HL-60 (cell line): Measurements from ENCODE around the gene KCNQ1.

ENCODE experiments used
- GABPA ChIP-seq: IDR thresholded peaks from 2 replicates; pipeline ENCODE4 v1.6.1; 2012; ENCODE audit warnings: low read depth
- POLR2AphosphoS5 ChIP-seq: IDR thresholded peaks from 2 replicates; pipeline ENCODE4 v1.6.1; 2012; ENCODE audit warnings: low read depth
- TF ChIP-seq, protein P1 (sequence below): IDR thresholded peaks from one replicate; pipeline ENCODE4 v1.5.1; 2011; ENCODE audit warnings: low read length, control low read depth, inconsistent platforms; ENCODE audit not compliant: insufficient read depth
- TF ChIP-seq, protein P2 (sequence below): IDR thresholded peaks from 2 replicates; pipeline ENCODE4 v1.6.1; 2012; ENCODE audit warnings: low read depth; ENCODE audit not compliant: insufficient replicate concordance

DNA sequence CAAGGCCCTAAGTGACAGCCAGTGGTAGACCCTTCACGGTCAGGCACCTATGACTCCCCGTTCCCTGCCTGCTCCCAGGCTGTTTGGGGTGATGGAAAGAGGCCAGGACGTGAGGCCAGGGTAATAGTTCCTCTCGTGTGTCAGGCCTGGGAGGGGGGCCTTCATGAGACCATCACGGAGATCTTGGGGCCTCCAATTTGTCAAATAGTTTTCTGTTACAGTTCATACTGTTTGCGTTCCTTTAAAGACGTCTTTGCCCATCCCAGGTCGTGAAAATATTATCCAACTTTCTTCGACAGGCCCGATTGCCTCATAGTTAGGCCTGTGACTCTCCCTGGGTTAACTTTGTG is 317.2 kb downstream of the KCNQ1 start:
- TF ChIP-seq, protein P1, sequence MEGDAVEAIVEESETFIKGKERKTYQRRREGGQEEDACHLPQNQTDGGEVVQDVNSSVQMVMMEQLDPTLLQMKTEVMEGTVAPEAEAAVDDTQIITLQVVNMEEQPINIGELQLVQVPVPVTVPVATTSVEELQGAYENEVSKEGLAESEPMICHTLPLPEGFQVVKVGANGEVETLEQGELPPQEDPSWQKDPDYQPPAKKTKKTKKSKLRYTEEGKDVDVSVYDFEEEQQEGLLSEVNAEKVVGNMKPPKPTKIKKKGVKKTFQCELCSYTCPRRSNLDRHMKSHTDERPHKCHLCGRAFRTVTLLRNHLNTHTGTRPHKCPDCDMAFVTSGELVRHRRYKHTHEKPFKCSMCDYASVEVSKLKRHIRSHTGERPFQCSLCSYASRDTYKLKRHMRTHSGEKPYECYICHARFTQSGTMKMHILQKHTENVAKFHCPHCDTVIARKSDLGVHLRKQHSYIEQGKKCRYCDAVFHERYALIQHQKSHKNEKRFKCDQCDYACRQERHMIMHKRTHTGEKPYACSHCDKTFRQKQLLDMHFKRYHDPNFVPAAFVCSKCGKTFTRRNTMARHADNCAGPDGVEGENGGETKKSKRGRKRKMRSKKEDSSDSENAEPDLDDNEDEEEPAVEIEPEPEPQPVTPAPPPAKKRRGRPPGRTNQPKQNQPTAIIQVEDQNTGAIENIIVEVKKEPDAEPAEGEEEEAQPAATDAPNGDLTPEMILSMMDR: no peak
- TF ChIP-seq POLR2AphosphoS5 (no peak), GABPA (no peak)
- TF ChIP-seq, protein P2, sequence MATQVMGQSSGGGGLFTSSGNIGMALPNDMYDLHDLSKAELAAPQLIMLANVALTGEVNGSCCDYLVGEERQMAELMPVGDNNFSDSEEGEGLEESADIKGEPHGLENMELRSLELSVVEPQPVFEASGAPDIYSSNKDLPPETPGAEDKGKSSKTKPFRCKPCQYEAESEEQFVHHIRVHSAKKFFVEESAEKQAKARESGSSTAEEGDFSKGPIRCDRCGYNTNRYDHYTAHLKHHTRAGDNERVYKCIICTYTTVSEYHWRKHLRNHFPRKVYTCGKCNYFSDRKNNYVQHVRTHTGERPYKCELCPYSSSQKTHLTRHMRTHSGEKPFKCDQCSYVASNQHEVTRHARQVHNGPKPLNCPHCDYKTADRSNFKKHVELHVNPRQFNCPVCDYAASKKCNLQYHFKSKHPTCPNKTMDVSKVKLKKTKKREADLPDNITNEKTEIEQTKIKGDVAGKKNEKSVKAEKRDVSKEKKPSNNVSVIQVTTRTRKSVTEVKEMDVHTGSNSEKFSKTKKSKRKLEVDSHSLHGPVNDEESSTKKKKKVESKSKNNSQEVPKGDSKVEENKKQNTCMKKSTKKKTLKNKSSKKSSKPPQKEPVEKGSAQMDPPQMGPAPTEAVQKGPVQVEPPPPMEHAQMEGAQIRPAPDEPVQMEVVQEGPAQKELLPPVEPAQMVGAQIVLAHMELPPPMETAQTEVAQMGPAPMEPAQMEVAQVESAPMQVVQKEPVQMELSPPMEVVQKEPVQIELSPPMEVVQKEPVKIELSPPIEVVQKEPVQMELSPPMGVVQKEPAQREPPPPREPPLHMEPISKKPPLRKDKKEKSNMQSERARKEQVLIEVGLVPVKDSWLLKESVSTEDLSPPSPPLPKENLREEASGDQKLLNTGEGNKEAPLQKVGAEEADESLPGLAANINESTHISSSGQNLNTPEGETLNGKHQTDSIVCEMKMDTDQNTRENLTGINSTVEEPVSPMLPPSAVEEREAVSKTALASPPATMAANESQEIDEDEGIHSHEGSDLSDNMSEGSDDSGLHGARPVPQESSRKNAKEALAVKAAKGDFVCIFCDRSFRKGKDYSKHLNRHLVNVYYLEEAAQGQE: no peak
